ENCODE measurements around the gene KPTN.

KPTN gene

GRCh38 chr19:47435883-47436417, 48.1 kb downstream of the KPTN start:
- DNase-seq (ENCODE audit: low read depth in 2 of 3, low spot score in 2 of 3): no peak

- no peak for DNase-seq (ENCODE audit: low read depth in 2 of 3, low spot score in 2 of 3)
Observed at GRCh38 chr19:47435196-47435595, 48.8 kb downstream of the KPTN start.

GRCh38 chr19:47434088-47434487, 49.9 kb downstream of the KPTN start:
- DNase-seq (ENCODE audit: low read depth in 2 of 3, low spot score in 2 of 3): no peak

GRCh38 chr19:47433121-47433520, 50.9 kb downstream of the KPTN start:
- no peak for DNase-seq (ENCODE audit: low read depth in 2 of 3, low spot score in 2 of 3)

GRCh38 chr19:47432499-47432898, 51.5 kb downstream of the KPTN start:
- DNase-seq (ENCODE audit: low read depth in 2 of 3, low spot score in 2 of 3): no peak

- no peak for DNase-seq (ENCODE audit: low read depth in 2 of 3, low spot score in 2 of 3)
Observed at GRCh38 chr19:47432091-47432490, 51.9 kb downstream of the KPTN start.

- DNase-seq (ENCODE audit: low read depth in 2 of 3, low spot score in 2 of 3): no peak
Observed at GRCh38 chr19:47430041-47430802, 53.8 kb downstream of the KPTN start.

GRCh38 chr19:47429140-47429793, 54.8 kb downstream of the KPTN start:
- no peak for DNase-seq (ENCODE audit: low read depth in 2 of 3, low spot score in 2 of 3)

GRCh38 chr19:47428177-47428894, 55.7 kb downstream of the KPTN start:
- peak; percentile 58 to 75 (median 64) for DNase-seq (ENCODE audit: low read depth in 2 of 3, low spot score in 2 of 3)

GRCh38 chr19:47427241-47428176, 56.5 kb downstream of the KPTN start:
- DNase-seq (ENCODE audit: low read depth in 2 of 3, low spot score in 2 of 3): peak in 2 of 3 experiments; percentile 32 to 64
